Measurements from ENCODE around the gene CCL18.

- TF ChIP-seq CTCF (IDR thresholded peaks at IDR 0.05): no peak
- TF ChIP-seq TAF1 (IDR thresholded peaks at IDR 0.05; ENCODE audit: borderline replicate concordance, low read depth, low read length): no peak
- no peak for TF ChIP-seq EZH2phosphoT487 (IDR thresholded peaks at IDR 0.05; ENCODE audit: borderline replicate concordance, low read depth)
- TF ChIP-seq YY1 (IDR thresholded peaks at IDR 0.05; ENCODE audit: low read depth): no peak
- TF ChIP-seq RFX5 (IDR thresholded peaks at IDR 0.05; ENCODE audit: low read length): no peak
- no peak for TF ChIP-seq GABPA (IDR thresholded peaks at IDR 0.05; ENCODE audit: low read depth)
- no peak for TF ChIP-seq USF2 (IDR thresholded peaks at IDR 0.05; ENCODE audit: borderline replicate concordance, low read depth, low read length)
- no peak for TF ChIP-seq FOXM1 (IDR thresholded peaks at IDR 0.05; ENCODE audit: low read depth)
- no peak for TF ChIP-seq POLR2AphosphoS5 (IDR thresholded peaks at IDR 0.05; ENCODE audit: low read depth, low read length)
- TF ChIP-seq TCF12 (IDR thresholded peaks at IDR 0.05): no peak
- no peak for TF ChIP-seq SIN3A (IDR thresholded peaks at IDR 0.05; ENCODE audit: borderline replicate concordance, low read depth, low read length)
- TF ChIP-seq NRF1 (IDR thresholded peaks at IDR 0.05; ENCODE audit: low read depth, low read length): no peak
- no peak for TF ChIP-seq REST (IDR thresholded peaks at IDR 0.05; ENCODE audit: low read depth, low read length)
- TF ChIP-seq CHD2 (IDR thresholded peaks at IDR 0.05; ENCODE audit: low read length, partially characterized antibody): no peak
Measured at GRCh38 chr17:36085765-36086164, 21.7 kb downstream of the CCL18 start.
